WTC11 (cell line): ENCODE results near the gene MEIS2. TPM values are rescaled to one million over a fixed set of nuclear protein-coding genes. Genes with fewer than 3 reads are reported as not detected.

Experiments used
- ATAC-seq: fragments of 200-7000 bp; cut with Tn5 transposase; 2 replicates; pipeline ENCODE4 v1.10.0; 2021; ENCODE audit warnings: mild to moderate bottlenecking, moderate library complexity
- CTCF ChIA-PET: fragments of 300-600 bp; sonication (Branson Sonifier 250); formaldehyde crosslinking; loops from one replicate; lab custom pipeline; 2021; ENCODE audit warnings: antibody characterized with exemption; lab: Charles Lee
- POLR2A ChIA-PET: fragments of 350-600 bp; sonication (Branson Sonifier 250); formaldehyde crosslinking; loops from one replicate; lab custom pipeline; 2021; ENCODE audit warnings: antibody characterized with exemption; lab: Charles Lee
- DNase-seq: peaks from one replicate; pipeline ENCODE4 v3.0.0; 2021; ENCODE audit warnings: low spot score
- H3K27ac Mint-ChIP-seq: 2 replicates; pipeline ENCODE4 v1.8.0; 2021; ENCODE audit warnings: mixed read lengths
- H3K27me3 Mint-ChIP-seq: 2 replicates; pipeline ENCODE4 v1.8.0; 2021; ENCODE audit warnings: low read depth, mild to moderate bottlenecking, moderate library complexity, mixed read lengths
- H3K36me3 Mint-ChIP-seq: 2 replicates; pipeline ENCODE4 v1.8.0; 2021; ENCODE audit warnings: mixed read lengths
- H3K4me1 Mint-ChIP-seq: 2 replicates; pipeline ENCODE4 v1.8.0; 2022; ENCODE audit warnings: mixed read lengths
- H3K4me3 Mint-ChIP-seq: 2 replicates; pipeline ENCODE4 v1.8.0; 2021; ENCODE audit warnings: mild to moderate bottlenecking, moderate library complexity, mixed read lengths
- H3K9me3 Mint-ChIP-seq: 2 replicates; pipeline ENCODE4 v1.8.0; 2021; ENCODE audit warnings: mixed read lengths
- CBFB ChIP-seq: sonication (generic); formaldehyde crosslinking; IDR thresholded peaks from 2 replicates; pipeline ENCODE4 v1.8.1; 2022; ENCODE audit warnings: mild to moderate bottlenecking, low read depth, missing genetic modification reagents
- ESRRA ChIP-seq: sonication (generic); formaldehyde crosslinking; IDR thresholded peaks from 2 replicates; pipeline ENCODE4 v1.8.1; 2022; ENCODE audit warnings: mild to moderate bottlenecking, missing genetic modification reagents, borderline replicate concordance
- ETV6 ChIP-seq: sonication (generic); formaldehyde crosslinking; IDR thresholded peaks from 2 replicates; pipeline ENCODE4 v1.8.1; 2022; ENCODE audit warnings: mild to moderate bottlenecking, missing genetic modification reagents
- IRF2 ChIP-seq: sonication (generic); formaldehyde crosslinking; IDR thresholded peaks from 2 replicates; pipeline ENCODE4 v1.8.0; 2022; ENCODE audit warnings: low read depth, missing genetic modification reagents, borderline replicate concordance
- NFE2L1 ChIP-seq: sonication (generic); formaldehyde crosslinking; IDR thresholded peaks from 2 replicates; pipeline ENCODE4 v1.8.1; 2023; ENCODE audit warnings: missing genetic modification reagents
- NR2C2 ChIP-seq: sonication (generic); formaldehyde crosslinking; IDR thresholded peaks from 2 replicates; pipeline ENCODE4 v1.8.0; 2022; ENCODE audit warnings: mild to moderate bottlenecking, missing genetic modification reagents
- SMAD3 ChIP-seq: sonication (generic); formaldehyde crosslinking; IDR thresholded peaks from 2 replicates; pipeline ENCODE4 v1.8.0; 2022; ENCODE audit warnings: missing genetic modification reagents, mild to moderate bottlenecking, borderline replicate concordance
- SMAD4 ChIP-seq: sonication (generic); formaldehyde crosslinking; IDR thresholded peaks from 2 replicates; pipeline ENCODE4 v1.8.0; 2022; ENCODE audit warnings: mild to moderate bottlenecking, missing genetic modification reagents
- ZBTB21 ChIP-seq: sonication (generic); formaldehyde crosslinking; IDR thresholded peaks from 2 replicates; pipeline ENCODE4 v1.8.1; 2023; ENCODE audit warnings: mild to moderate bottlenecking, missing genetic modification reagents, borderline replicate concordance
- ZNF138 ChIP-seq: sonication (generic); formaldehyde crosslinking; conservative IDR thresholded peaks from 2 replicates; pipeline ENCODE4 v1.8.1; 2022; ENCODE audit warnings: mild to moderate bottlenecking, moderate library complexity, missing genetic modification reagents
- total RNA-seq: library from RNA; stranded (reverse); gene quantifications from 3 replicates; pipeline ENCODE4 v1.2.3, GENCODE V29; 2021
- TF ChIP-seq, protein P1 (sequence below): sonication (generic); formaldehyde crosslinking; IDR thresholded peaks from 2 replicates; pipeline ENCODE4 v1.8.1; 2023; ENCODE audit warnings: mild to moderate bottlenecking, missing genetic modification reagents
- TF ChIP-seq, protein P2 (sequence below): sonication (generic); formaldehyde crosslinking; IDR thresholded peaks from 2 replicates; pipeline ENCODE4 v1.8.1; 2022; ENCODE audit warnings: mild to moderate bottlenecking, missing genetic modification reagents, moderate library complexity, borderline replicate concordance
- TF ChIP-seq, protein P3 (sequence below): sonication (generic); formaldehyde crosslinking; IDR thresholded peaks from 2 replicates; pipeline ENCODE4 v1.8.0; 2022; ENCODE audit warnings: missing genetic modification reagents
- TF ChIP-seq, protein P4 (sequence below): sonication (generic); formaldehyde crosslinking; IDR thresholded peaks from 2 replicates; pipeline ENCODE4 v1.8.0; 2022; ENCODE audit warnings: mild to moderate bottlenecking, missing genetic modification reagents
- TF ChIP-seq, protein P5 (sequence below): fragments of 250-450 bp; sonication (Bioruptor Pico); IDR thresholded peaks from 2 replicates; pipeline ENCODE4 v1.8.0; 2021; ENCODE audit warnings: mild to moderate bottlenecking
- TF ChIP-seq, protein P6 (sequence below): sonication (generic); formaldehyde crosslinking; IDR thresholded peaks from 2 replicates; pipeline ENCODE4 v1.8.0; 2023; ENCODE audit warnings: mild to moderate bottlenecking, missing genetic modification reagents
- TF ChIP-seq, protein P7 (sequence below): sonication (generic); formaldehyde crosslinking; IDR thresholded peaks from 2 replicates; pipeline ENCODE4 v1.8.0; 2022; ENCODE audit warnings: mild to moderate bottlenecking, missing genetic modification reagents
- TF ChIP-seq, protein P8 (sequence below): sonication (generic); formaldehyde crosslinking; IDR thresholded peaks from 2 replicates; pipeline ENCODE4 v1.8.1; 2022; ENCODE audit warnings: low read depth, mild to moderate bottlenecking, moderate library complexity, missing genetic modification reagents, borderline replicate concordance

MEIS2 gene
- total RNA-seq, 1 experiment from 2014 or later, result 0.57 TPM

DNA sequence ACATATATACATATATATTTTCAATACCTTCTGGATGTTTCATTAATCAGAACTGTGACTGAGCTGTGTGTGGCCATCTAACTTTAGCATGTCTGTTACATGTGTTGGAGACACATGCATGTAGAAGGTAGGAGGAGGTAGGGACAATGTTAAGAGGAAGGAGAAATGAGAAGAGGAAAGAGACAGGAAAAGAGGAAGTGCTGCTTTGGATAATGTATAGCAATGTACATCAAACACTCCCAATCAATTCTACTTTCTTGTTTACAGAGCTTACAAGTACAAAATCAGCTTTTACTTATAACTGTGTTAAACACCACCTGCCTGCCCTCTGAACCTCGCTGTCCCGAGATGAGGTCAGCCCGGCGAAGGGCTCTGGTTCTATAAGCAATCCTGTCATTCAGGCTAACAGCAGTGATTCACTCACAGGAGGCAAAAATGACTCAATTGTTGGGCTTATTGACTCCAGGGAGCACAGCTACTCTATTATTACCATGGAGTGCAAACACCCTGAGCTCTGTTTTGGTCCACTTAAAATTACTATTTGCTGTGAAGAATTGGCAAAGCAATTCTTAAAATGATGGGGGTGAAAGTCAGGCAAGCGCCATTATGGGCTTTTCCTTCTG is 188.9 kb downstream of the MEIS2 start:
- no peak for TF ChIP-seq ESRRA (CRISPR knock-in tag)
- no peak for TF ChIP-seq ETV6
- TF ChIP-seq NR2C2, result no peak
- TF ChIP-seq, protein P1, sequence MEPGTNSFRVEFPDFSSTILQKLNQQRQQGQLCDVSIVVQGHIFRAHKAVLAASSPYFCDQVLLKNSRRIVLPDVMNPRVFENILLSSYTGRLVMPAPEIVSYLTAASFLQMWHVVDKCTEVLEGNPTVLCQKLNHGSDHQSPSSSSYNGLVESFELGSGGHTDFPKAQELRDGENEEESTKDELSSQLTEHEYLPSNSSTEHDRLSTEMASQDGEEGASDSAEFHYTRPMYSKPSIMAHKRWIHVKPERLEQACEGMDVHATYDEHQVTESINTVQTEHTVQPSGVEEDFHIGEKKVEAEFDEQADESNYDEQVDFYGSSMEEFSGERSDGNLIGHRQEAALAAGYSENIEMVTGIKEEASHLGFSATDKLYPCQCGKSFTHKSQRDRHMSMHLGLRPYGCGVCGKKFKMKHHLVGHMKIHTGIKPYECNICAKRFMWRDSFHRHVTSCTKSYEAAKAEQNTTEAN, result no peak
- TF ChIP-seq ZNF138 (CRISPR knock-in tag), result no peak
- TF ChIP-seq NFE2L1, result no peak
- TF ChIP-seq, protein P2, sequence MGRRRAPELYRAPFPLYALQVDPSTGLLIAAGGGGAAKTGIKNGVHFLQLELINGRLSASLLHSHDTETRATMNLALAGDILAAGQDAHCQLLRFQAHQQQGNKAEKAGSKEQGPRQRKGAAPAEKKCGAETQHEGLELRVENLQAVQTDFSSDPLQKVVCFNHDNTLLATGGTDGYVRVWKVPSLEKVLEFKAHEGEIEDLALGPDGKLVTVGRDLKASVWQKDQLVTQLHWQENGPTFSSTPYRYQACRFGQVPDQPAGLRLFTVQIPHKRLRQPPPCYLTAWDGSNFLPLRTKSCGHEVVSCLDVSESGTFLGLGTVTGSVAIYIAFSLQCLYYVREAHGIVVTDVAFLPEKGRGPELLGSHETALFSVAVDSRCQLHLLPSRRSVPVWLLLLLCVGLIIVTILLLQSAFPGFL, result no peak
- no peak for TF ChIP-seq CBFB (CRISPR knock-in tag)
- TF ChIP-seq, protein P3, sequence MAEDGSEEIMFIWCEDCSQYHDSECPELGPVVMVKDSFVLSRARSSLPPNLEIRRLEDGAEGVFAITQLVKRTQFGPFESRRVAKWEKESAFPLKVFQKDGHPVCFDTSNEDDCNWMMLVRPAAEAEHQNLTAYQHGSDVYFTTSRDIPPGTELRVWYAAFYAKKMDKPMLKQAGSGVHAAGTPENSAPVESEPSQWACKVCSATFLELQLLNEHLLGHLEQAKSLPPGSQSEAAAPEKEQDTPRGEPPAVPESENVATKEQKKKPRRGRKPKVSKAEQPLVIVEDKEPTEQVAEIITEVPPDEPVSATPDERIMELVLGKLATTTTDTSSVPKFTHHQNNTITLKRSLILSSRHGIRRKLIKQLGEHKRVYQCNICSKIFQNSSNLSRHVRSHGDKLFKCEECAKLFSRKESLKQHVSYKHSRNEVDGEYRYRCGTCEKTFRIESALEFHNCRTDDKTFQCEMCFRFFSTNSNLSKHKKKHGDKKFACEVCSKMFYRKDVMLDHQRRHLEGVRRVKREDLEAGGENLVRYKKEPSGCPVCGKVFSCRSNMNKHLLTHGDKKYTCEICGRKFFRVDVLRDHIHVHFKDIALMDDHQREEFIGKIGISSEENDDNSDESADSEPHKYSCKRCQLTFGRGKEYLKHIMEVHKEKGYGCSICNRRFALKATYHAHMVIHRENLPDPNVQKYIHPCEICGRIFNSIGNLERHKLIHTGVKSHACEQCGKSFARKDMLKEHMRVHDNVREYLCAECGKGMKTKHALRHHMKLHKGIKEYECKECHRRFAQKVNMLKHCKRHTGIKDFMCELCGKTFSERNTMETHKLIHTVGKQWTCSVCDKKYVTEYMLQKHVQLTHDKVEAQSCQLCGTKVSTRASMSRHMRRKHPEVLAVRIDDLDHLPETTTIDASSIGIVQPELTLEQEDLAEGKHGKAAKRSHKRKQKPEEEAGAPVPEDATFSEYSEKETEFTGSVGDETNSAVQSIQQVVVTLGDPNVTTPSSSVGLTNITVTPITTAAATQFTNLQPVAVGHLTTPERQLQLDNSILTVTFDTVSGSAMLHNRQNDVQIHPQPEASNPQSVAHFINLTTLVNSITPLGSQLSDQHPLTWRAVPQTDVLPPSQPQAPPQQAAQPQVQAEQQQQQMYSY (CRISPR knock-in tag), result no peak
- TF ChIP-seq, protein P4, sequence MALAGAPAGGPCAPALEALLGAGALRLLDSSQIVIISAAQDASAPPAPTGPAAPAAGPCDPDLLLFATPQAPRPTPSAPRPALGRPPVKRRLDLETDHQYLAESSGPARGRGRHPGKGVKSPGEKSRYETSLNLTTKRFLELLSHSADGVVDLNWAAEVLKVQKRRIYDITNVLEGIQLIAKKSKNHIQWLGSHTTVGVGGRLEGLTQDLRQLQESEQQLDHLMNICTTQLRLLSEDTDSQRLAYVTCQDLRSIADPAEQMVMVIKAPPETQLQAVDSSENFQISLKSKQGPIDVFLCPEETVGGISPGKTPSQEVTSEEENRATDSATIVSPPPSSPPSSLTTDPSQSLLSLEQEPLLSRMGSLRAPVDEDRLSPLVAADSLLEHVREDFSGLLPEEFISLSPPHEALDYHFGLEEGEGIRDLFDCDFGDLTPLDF (CRISPR knock-in tag), result no peak
- TF ChIP-seq IRF2 (CRISPR knock-in tag), result no peak
- TF ChIP-seq, all 79 proteins: peak for 0
- no peaks in the 10 kb centered on the region for H3K36me3 Mint-ChIP-seq
- H3K27me3 Mint-ChIP-seq, result 0 out of 2 replicates have a peak, but pooled peaks cover 4% of the 10 kb centered on the region
- H3K4me3 Mint-ChIP-seq, result no peak overlapping the region
- POLR2A ChIA-PET, result no interaction called here
- no peak overlapping the region for H3K27ac Mint-ChIP-seq
- peaks cover 14% of the 10 kb centered on the region for H3K4me1 Mint-ChIP-seq
- CTCF ChIA-PET, result no interaction called here
- ATAC-seq, result no peak
- no peak for DNase-seq
- H3K9me3 Mint-ChIP-seq, result no peaks in the 10 kb centered on the region

DNA sequence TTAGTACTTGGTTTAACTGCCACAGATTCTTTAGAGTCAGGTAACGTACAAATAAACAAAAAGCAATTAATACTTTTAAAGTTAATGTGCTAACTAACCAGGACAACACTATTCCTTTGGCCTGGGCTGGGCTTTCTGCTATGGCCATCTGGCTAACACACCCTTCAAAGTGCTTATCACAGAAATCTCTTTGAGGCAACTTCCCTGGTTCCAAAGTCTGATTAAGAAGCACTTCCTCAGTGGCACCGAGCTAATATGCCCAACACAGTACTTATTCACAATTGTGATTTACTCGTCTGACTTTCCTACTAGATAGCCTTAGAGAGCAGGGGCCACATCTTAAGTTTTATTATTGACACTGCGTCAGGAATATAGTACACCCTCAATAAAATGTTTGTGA is 191.4 kb downstream of the MEIS2 start:
- CTCF ChIA-PET, result no interaction called here
- ATAC-seq (no peak), DNase-seq (no peak)
- Mint-ChIP-seq H3K4me1 (no peaks in the 10 kb centered on the region; the same call in 1 of the 2 replicates), H3K27ac (no peak overlapping the region), H3K9me3 (no peaks in the 10 kb centered on the region), H3K36me3 (no peaks in the 10 kb centered on the region), H3K4me3 (no peak overlapping the region), H3K27me3 (no peaks in the 10 kb centered on the region)
- POLR2A ChIA-PET, result no interaction called here
- TF ChIP-seq ZBTB21 (no peak), SMAD4 (CRISPR knock-in tag) (no peak), SMAD3 (no peak)
- TF ChIP-seq, protein P5, sequence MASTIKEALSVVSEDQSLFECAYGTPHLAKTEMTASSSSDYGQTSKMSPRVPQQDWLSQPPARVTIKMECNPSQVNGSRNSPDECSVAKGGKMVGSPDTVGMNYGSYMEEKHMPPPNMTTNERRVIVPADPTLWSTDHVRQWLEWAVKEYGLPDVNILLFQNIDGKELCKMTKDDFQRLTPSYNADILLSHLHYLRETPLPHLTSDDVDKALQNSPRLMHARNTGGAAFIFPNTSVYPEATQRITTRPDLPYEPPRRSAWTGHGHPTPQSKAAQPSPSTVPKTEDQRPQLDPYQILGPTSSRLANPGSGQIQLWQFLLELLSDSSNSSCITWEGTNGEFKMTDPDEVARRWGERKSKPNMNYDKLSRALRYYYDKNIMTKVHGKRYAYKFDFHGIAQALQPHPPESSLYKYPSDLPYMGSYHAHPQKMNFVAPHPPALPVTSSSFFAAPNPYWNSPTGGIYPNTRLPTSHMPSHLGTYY (CRISPR knock-in tag), result no peak
- TF ChIP-seq, protein P6, sequence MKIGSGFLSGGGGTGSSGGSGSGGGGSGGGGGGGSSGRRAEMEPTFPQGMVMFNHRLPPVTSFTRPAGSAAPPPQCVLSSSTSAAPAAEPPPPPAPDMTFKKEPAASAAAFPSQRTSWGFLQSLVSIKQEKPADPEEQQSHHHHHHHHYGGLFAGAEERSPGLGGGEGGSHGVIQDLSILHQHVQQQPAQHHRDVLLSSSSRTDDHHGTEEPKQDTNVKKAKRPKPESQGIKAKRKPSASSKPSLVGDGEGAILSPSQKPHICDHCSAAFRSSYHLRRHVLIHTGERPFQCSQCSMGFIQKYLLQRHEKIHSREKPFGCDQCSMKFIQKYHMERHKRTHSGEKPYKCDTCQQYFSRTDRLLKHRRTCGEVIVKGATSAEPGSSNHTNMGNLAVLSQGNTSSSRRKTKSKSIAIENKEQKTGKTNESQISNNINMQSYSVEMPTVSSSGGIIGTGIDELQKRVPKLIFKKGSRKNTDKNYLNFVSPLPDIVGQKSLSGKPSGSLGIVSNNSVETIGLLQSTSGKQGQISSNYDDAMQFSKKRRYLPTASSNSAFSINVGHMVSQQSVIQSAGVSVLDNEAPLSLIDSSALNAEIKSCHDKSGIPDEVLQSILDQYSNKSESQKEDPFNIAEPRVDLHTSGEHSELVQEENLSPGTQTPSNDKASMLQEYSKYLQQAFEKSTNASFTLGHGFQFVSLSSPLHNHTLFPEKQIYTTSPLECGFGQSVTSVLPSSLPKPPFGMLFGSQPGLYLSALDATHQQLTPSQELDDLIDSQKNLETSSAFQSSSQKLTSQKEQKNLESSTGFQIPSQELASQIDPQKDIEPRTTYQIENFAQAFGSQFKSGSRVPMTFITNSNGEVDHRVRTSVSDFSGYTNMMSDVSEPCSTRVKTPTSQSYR (CRISPR knock-in tag), result no peak
- TF ChIP-seq, protein P1, result no peak
- TF ChIP-seq, protein P7, sequence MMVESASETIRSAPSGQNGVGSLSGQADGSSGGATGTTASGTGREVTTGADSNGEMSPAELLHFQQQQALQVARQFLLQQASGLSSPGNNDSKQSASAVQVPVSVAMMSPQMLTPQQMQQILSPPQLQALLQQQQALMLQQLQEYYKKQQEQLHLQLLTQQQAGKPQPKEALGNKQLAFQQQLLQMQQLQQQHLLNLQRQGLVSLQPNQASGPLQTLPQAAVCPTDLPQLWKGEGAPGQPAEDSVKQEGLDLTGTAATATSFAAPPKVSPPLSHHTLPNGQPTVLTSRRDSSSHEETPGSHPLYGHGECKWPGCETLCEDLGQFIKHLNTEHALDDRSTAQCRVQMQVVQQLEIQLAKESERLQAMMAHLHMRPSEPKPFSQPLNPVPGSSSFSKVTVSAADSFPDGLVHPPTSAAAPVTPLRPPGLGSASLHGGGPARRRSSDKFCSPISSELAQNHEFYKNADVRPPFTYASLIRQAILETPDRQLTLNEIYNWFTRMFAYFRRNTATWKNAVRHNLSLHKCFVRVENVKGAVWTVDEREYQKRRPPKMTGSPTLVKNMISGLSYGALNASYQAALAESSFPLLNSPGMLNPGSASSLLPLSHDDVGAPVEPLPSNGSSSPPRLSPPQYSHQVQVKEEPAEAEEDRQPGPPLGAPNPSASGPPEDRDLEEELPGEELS, result no peak
- TF ChIP-seq, protein P8, sequence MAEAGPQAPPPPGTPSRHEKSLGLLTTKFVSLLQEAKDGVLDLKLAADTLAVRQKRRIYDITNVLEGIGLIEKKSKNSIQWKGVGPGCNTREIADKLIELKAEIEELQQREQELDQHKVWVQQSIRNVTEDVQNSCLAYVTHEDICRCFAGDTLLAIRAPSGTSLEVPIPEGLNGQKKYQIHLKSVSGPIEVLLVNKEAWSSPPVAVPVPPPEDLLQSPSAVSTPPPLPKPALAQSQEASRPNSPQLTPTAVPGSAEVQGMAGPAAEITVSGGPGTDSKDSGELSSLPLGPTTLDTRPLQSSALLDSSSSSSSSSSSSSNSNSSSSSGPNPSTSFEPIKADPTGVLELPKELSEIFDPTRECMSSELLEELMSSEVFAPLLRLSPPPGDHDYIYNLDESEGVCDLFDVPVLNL (CRISPR knock-in tag), result no peak
